Measurements from ENCODE around the gene POLR1A. TPM values are rescaled to one million over a fixed set of nuclear protein-coding genes. Genes with fewer than 3 reads are reported as not detected.

Gene POLR1A
- total and polyA plus RNA-seq, 2 of the 13 experiments (the other 11 are each of a cell fraction or from before 2014, with no cell fraction given), result 7.2 to 39.9 TPM

GRCh38 chr2:86136141-86136540 is 30.5 kb upstream of the POLR1A start:
- H3K9me3 ChIP-seq (ENCODE audit: low read length), result no peaks in the 10 kb centered on the region
- peaks cover 18% of the 10 kb centered on the region for H3K4me1 ChIP-seq (ENCODE audit: insufficient read depth, low read length)
- no peaks in the 10 kb centered on the region for H3K27me3 ChIP-seq (ENCODE audit: control insufficient read depth in 1 of 2, insufficient read depth in 2 of 2, low read length in 2 of 2)
- TF ChIP-seq, protein P1, sequence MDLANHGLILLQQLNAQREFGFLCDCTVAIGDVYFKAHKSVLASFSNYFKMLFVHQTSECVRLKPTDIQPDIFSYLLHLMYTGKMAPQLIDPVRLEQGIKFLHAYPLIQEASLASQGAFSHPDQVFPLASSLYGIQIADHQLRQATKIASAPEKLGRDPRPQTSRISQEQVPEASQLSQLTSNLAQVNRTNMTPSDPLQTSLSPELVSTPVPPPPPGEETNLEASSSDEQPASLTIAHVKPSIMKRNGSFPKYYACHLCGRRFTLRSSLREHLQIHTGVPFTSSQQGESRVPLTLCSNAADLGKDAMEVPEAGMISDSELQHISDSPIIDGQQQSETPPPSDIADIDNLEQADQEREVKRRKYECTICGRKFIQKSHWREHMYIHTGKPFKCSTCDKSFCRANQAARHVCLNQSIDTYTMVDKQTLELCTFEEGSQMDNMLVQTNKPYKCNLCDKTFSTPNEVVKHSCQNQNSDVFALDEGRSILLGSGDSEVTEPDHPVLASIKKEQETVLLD (CRISPR knock-in tag; IDR thresholded peaks at IDR 0.05; ENCODE audit: low read depth), result no peak
- no peak for TF ChIP-seq PRDM10 (CRISPR knock-in tag; IDR thresholded peaks at IDR 0.05; ENCODE audit: low read depth)
- no peak for DNase-seq (ENCODE audit: low spot score)
- ChIA-PET CTCF (ENCODE audit: low intra/inter-chr PET ratio, low total read pairs) (no interaction called here), POLR2A (no interaction called here)
- BruUV-seq (replicated peaks), result no TSS peak
- H2AFZ ChIP-seq (ENCODE audit: low read length), result no peak overlapping the region
- H3K9ac ChIP-seq (ENCODE audit: insufficient read depth, low read depth, low read length), result no peak overlapping the region
- no peak for FAIRE-seq
- H3K36me3 ChIP-seq (replicated peaks in 1 of 2; ENCODE audit: control insufficient read depth in 1 of 2, insufficient read depth in 2 of 2, low read length in 2 of 2), result peaks cover 48 to 94% of the 10 kb centered on the region in 2 experiments
- H3K4me2 ChIP-seq (ENCODE audit: low read depth, low read length), result no peak overlapping the region
- no peak overlapping the region for H3K4me3 ChIP-seq (replicated peaks in 1 of 3; ENCODE audit: insufficient read depth in 1 of 3, low read depth in 2 of 3, low read length in 3 of 3)
- ATAC-seq, result no peak
- H4K20me1 ChIP-seq (ENCODE audit: insufficient read depth, low read length), result no peaks in the 10 kb centered on the region
- in situ Hi-C loops (cut with HindIII; ENCODE audit: extremely low pct_ligation_motif_present, low pct_unique_long_range_greater_than_20kb) (no loop called here), intact Hi-C loops (cut with micrococcal nuclease; ENCODE audit: unreplicated experiment) (no loop called here)
- no peak overlapping the region for H3K27ac ChIP-seq (ENCODE audit: extremely low read length, insufficient read depth, low read length)
- H3K79me2 ChIP-seq (ENCODE audit: insufficient read depth, low read length), result no peaks in the 10 kb centered on the region
- 97% methylated on average over 2 of the region's 2 CpGs for WGBS (ENCODE audit: low lambda C conversion rate)

DNA sequence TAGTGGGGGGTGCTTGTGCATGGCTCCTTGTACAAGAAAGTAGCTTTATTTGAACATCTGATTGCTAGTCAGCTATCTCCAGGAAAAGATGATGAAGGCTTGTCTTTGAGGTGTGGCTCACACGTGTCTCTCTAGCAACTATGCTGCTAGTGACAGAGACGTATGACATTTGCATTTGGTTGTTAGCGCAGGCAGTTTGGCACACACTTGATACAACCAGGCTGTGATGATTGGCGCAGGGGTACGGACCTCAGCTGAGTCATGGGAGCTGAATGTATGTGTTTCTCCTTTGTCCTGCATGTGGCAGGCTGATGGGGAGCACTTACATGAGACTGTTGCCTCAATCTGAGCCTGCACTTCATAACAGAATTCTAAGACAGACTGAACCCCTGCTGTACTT is 30.0 kb upstream of the POLR1A start:
- Histone ChIP-seq H4K20me1 (ENCODE audit: insufficient read depth, low read length) (no peaks in the 10 kb centered on the region), H3K9me3 (ENCODE audit: low read length) (no peaks in the 10 kb centered on the region), H3K4me2 (ENCODE audit: low read depth, low read length) (no peak overlapping the region), H3K4me1 (ENCODE audit: insufficient read depth, low read length) (peaks cover 13% of the 10 kb centered on the region), H3K36me3 (replicated peaks in 1 of 2; ENCODE audit: control insufficient read depth in 1 of 2, insufficient read depth in 2 of 2, low read length in 2 of 2) (peaks cover 48 to 98% of the 10 kb centered on the region in 2 experiments), H3K79me2 (ENCODE audit: insufficient read depth, low read length) (no peaks in the 10 kb centered on the region), H3K27ac (ENCODE audit: extremely low read length, insufficient read depth, low read length) (no peak overlapping the region), H2AFZ (ENCODE audit: low read length) (no peak overlapping the region), H3K27me3 (ENCODE audit: control insufficient read depth in 1 of 2, insufficient read depth in 2 of 2, low read length in 2 of 2) (no peaks in the 10 kb centered on the region), H3K4me3 (replicated peaks in 1 of 3; ENCODE audit: insufficient read depth in 1 of 3, low read depth in 2 of 3, low read length in 3 of 3) (no peak overlapping the region), H3K9ac (ENCODE audit: insufficient read depth, low read depth, low read length) (no peak overlapping the region)
- FAIRE-seq (no peak), DNase-seq (ENCODE audit: low spot score) (no peak), ATAC-seq (no peak)
- in situ Hi-C loops (cut with HindIII; ENCODE audit: extremely low pct_ligation_motif_present, low pct_unique_long_range_greater_than_20kb), result no loop called here
- CTCF ChIA-PET (ENCODE audit: low intra/inter-chr PET ratio, low total read pairs), result no interaction called here
- WGBS (ENCODE audit: low lambda C conversion rate), result 97% methylated on average over 5 of the region's 5 CpGs
- POLR2A ChIA-PET, result no interaction called here
- no peak for TF ChIP-seq ZBTB25 (CRISPR knock-in tag; IDR thresholded peaks at IDR 0.05)
- no peak for TF ChIP-seq PCBP1 (IDR thresholded peaks at IDR 0.05; ENCODE audit: borderline replicate concordance, low read depth, low read length)
- no TSS peak for BruUV-seq (replicated peaks)
- intact Hi-C loops (cut with micrococcal nuclease; ENCODE audit: unreplicated experiment), result no loop called here
